GM12878 (cell line): ENCODE data around the gene ACACA. TPM values are rescaled to one million over a fixed set of nuclear protein-coding genes. Genes with fewer than 3 reads are reported as not detected.

Source experiments
- ATAC-seq: fragments of 200-7000 bp; cut with Tn5 transposase; 3 replicates; pipeline ENCODE4 v1.9.1; 2020; ENCODE audit warnings: mild to moderate bottlenecking, moderate library complexity
- BruUV-seq: library from RNA; stranded (reverse); fragments of 400-500 nt; replicated peaks from 2 replicates; lab custom pipeline; 2021; lab: Mats Ljungman, UMichigan
- CTCF ChIA-PET: fragments of 300-600 bp; sonication (Branson Sonifier 250); formaldehyde crosslinking; extraction: SDS; loops from one replicate; lab custom pipeline; 2021; ENCODE audit warnings: inconsistent platforms; lab: Yijun Ruan, JAX
- POLR2A ChIA-PET: fragments of 350-600 bp; formaldehyde crosslinking; extraction: SDS; loops from one replicate; lab custom pipeline; 2021; ENCODE audit warnings: inconsistent platforms; lab: Charles Lee
- RAD21 ChIA-PET: fragments of 300-600 bp; sonication (Branson Sonifier 250); formaldehyde crosslinking; loops from one replicate; lab custom pipeline; 2023; ENCODE audit warnings: antibody characterized with exemption; ENCODE audit not compliant: unreplicated experiment; lab: Charles Lee
- SMC1A ChIA-PET: fragments of 300-600 bp; sonication (Branson Sonifier 250); formaldehyde crosslinking; loops from one replicate; lab custom pipeline; 2023; ENCODE audit not compliant: unreplicated experiment, uncharacterized antibody; lab: Charles Lee
- DNase-seq: peaks from one replicate; pipeline ENCODE4 v3.0.0-alpha.2; 2011; ENCODE audit warnings: low read depth, low spot score
- FAIRE-seq: peaks from 3 replicates; lab custom pipeline; 2011; peaks lifted over from hg19 to GRCh38; lab: Jason Lieb, UNC
- H2AFZ ChIP-seq: 2 replicates; pipeline ENCODE4 v1.6.0; 2011; ENCODE audit warnings: low read depth, low read length, control low read depth; ENCODE audit not compliant: control insufficient read depth
- H3K27ac ChIP-seq: 2 replicates; pipeline ENCODE4 v1.5.1; 2011; ENCODE audit warnings: control low read depth; ENCODE audit not compliant: control insufficient read depth, insufficient read depth
- H3K27me3 ChIP-seq, 2 experiments: replicated peaks in 1 of 2; 2 replicates each; pipeline versions ENCODE4 v1.6.0 to v1.6.1; 2011; ENCODE audit warnings: low read length in 1 of 2; ENCODE audit not compliant: control insufficient read depth in 2 of 2, insufficient read depth in 2 of 2
- H3K36me3 ChIP-seq, 2 experiments: 2 replicates each; pipeline ENCODE4 v1.5.1; 2011; ENCODE audit warnings: low read length in 1 of 2; ENCODE audit not compliant: control insufficient read depth in 2 of 2, insufficient read depth in 2 of 2
- H3K4me1 ChIP-seq: 2 replicates; pipeline ENCODE4 v1.6.1; 2011; ENCODE audit warnings: mild to moderate bottlenecking, low read length, moderate library complexity, mixed read lengths; ENCODE audit not compliant: control insufficient read depth, insufficient read depth
- H3K4me2 ChIP-seq: 2 replicates; pipeline ENCODE4 v1.6.0; 2011; ENCODE audit warnings: control low read depth; ENCODE audit not compliant: control insufficient read depth, insufficient read depth
- H3K4me3 ChIP-seq: fragments of 200-600 bp; sonication (generic); 2 replicates; pipeline ENCODE4 v1.5.1; 2016
- H3K79me2 ChIP-seq: 2 replicates; pipeline ENCODE4 v1.6.0; 2011; ENCODE audit warnings: low read length; ENCODE audit not compliant: control insufficient read depth, insufficient read depth
- H3K9ac ChIP-seq: 2 replicates; pipeline ENCODE4 v1.8.0; 2011; ENCODE audit warnings: low read length, control low read depth, mixed read lengths; ENCODE audit not compliant: control insufficient read depth, insufficient read depth
- H3K9me3 ChIP-seq: replicated peaks from 3 replicates; pipeline ENCODE4 v1.5.1; 2011; ENCODE audit warnings: mild to moderate bottlenecking, low read length; ENCODE audit not compliant: control insufficient read depth, insufficient read depth
- H4K20me1 ChIP-seq: 2 replicates; pipeline ENCODE4 v1.6.0; 2011; ENCODE audit not compliant: control insufficient read depth, insufficient read depth
- ATF2 ChIP-seq: IDR thresholded peaks from 2 replicates; pipeline ENCODE4 v1.6.1; 2012; ENCODE audit warnings: low read length, inconsistent platforms
- ATF3 ChIP-seq: IDR thresholded peaks from 2 replicates; pipeline ENCODE4 v1.6.1; 2011; ENCODE audit warnings: low read depth, mild to moderate bottlenecking, low read length, moderate library complexity, borderline replicate concordance; ENCODE audit errors: extremely low read depth
- CBX5 ChIP-seq: sonication (generic); IDR thresholded peaks from 2 replicates; pipeline ENCODE4 v1.6.1; 2016; ENCODE audit warnings: low read depth, moderate library complexity, mild to moderate bottlenecking, inconsistent platforms
- MTA3 ChIP-seq: IDR thresholded peaks from 2 replicates; pipeline ENCODE4 v1.6.1; 2012; ENCODE audit warnings: low read length, inconsistent platforms, borderline replicate concordance
- MYB ChIP-seq: fragments of 150-350 bp; IDR thresholded peaks from 2 replicates; pipeline ENCODE4 v1.6.1; 2014; ENCODE audit warnings: mild to moderate bottlenecking, low read depth, low read length, borderline replicate concordance
- NR2C2 ChIP-seq: IDR thresholded peaks from 2 replicates; pipeline ENCODE4 v1.6.1; 2011; ENCODE audit warnings: borderline replicate concordance, low read depth; ENCODE audit not compliant: control insufficient read depth, insufficient read length
- PAX8 ChIP-seq: fragments of 450-650 bp; IDR thresholded peaks from 2 replicates; pipeline ENCODE4 v1.6.1; 2017; ENCODE audit warnings: mild to moderate bottlenecking, moderate library complexity
- RFX5 ChIP-seq: IDR thresholded peaks from 2 replicates; pipeline ENCODE4 v1.6.1; 2011; ENCODE audit warnings: low read depth, low read length, improper control_type of control experiment
- SMARCA5 ChIP-seq: fragments of 450-650 bp; IDR thresholded peaks from 2 replicates; pipeline ENCODE4 v1.6.1; 2017; ENCODE audit warnings: mild to moderate bottlenecking
- SUPT20H ChIP-seq: IDR thresholded peaks from 2 replicates; pipeline ENCODE4 v1.6.1; 2011; ENCODE audit warnings: low read depth, mild to moderate bottlenecking, low read length, moderate library complexity, borderline replicate concordance; ENCODE audit not compliant: control insufficient read depth
- YY1 ChIP-seq: IDR thresholded peaks from 2 replicates; pipeline ENCODE4 v1.6.1; 2011; ENCODE audit warnings: low read depth, mild to moderate bottlenecking, low read length
- ZNF24 ChIP-seq: fragments of 450-650 bp; IDR thresholded peaks from 2 replicates; pipeline ENCODE4 v1.6.1; 2017; ENCODE audit warnings: antibody characterized with exemption, mild to moderate bottlenecking
- ZZZ3 ChIP-seq: IDR thresholded peaks from 2 replicates; pipeline ENCODE4 v1.6.1; 2011; ENCODE audit warnings: low read depth; ENCODE audit not compliant: control insufficient read depth, insufficient read length
- WGBS: methylation state at CpG from one replicate; pipeline ENCODE4 v1.1.6; 2016; ENCODE audit warnings: low lambda C conversion rate; ENCODE audit not compliant: insufficient replicate concordance, insufficient coverage; ENCODE audit errors: missing lambda C conversion rate; 5-methylcytosine and 5-hydroxymethylcytosine counted together
- in situ Hi-C: fragments of 300-500 bp; cut with MboI; formaldehyde crosslinking; loops from 9 replicates; pipeline ENCODE4 v1.14.3; 2018; ENCODE audit warnings: mixed read lengths
- intact Hi-C: fragments of 100-400 bp; cut with micrococcal nuclease; formaldehyde crosslinking; loops from one replicate; pipeline ENCODE4 v1.14.2; 2022; ENCODE audit not compliant: unreplicated experiment
- polyA plus RNA-seq, 11 experiments: library from polyadenylated mRNA; depleted of rRNA in 4 of 11; unstranded in 6 of 11; stranded (reverse) in 5 of 11; fragments of >200 nt; fragmentation: Nextera tagmentation in 4 of 11; fragmentation: Illumina TruSeq in 1 of 11; extraction: Ambion mirVana in 4 of 11; extraction: Trizol in 1 of 11; gene quantifications; 1 replicate in 1 of 11; 2 replicates in 10 of 11; pipeline versions ENCODE4 v1.2.1 to v1.2.3, GENCODE V29; 2011 to 2016; ENCODE audit warnings: inconsistent platforms in 2 of 11, missing spikeins in 2 of 11, low read depth in 1 of 11
- total RNA-seq, 4 experiments: library from RNA; depleted of rRNA in 3 of 4; stranded (reverse); fragments of >200 nt in 3 of 4; fragmentation: Illumina TruSeq in 1 of 4; extraction: Trizol in 1 of 4; gene quantifications; 2 replicates each; pipeline versions ENCODE4 v1.2.1 to v1.2.3, GENCODE V29; 2013 to 2021
- TF ChIP-seq, protein P1 (sequence below): fragments of 450-650 bp; IDR thresholded peaks from 2 replicates; pipeline ENCODE4 v1.6.1; 2017; ENCODE audit warnings: antibody characterized with exemption, mild to moderate bottlenecking, moderate library complexity
- TF ChIP-seq, protein P2 (sequence below): IDR thresholded peaks from 2 replicates; pipeline ENCODE4 v1.6.1; 2011; ENCODE audit warnings: mild to moderate bottlenecking, low read depth, low read length, moderate library complexity; ENCODE audit not compliant: insufficient replicate concordance

The ACACA gene
- total and polyA plus RNA-seq, 10 of the 15 experiments (the other 5 are each of a cell fraction or from before 2014, with no cell fraction given), result 12.9 to 74.2 (median 32.0) TPM

GRCh38 chr17:37086948-37087347 lies 319.7 kb downstream of the ACACA start:
- no peak overlapping the region for H2AFZ ChIP-seq
- peaks cover 10 to 15% of the 10 kb centered on the region in 2 experiments; a peak in 3 of 4 replicates for H3K36me3 ChIP-seq
- WGBS, result 69% methylated on average over 3 of the region's 3 CpGs
- H3K4me3 ChIP-seq, result no peak overlapping the region
- ChIA-PET SMC1A (no interaction called here), CTCF (interaction anchor here (0.9 to 1.5 kb wide), 2 partner anchors 11 to 39 kb away, joined by 3 to 5 read pairs; no protein-coding TSS in a partner anchor), POLR2A (no interaction called here), RAD21 (no interaction called here)
- no peak overlapping the region for H3K4me2 ChIP-seq
- peaks cover 9% of the 10 kb centered on the region for H3K4me1 ChIP-seq
- no peaks in the 10 kb centered on the region for H3K27me3 ChIP-seq
- H3K9me3 ChIP-seq, result no peaks in the 10 kb centered on the region
- H4K20me1 ChIP-seq, result no peaks in the 10 kb centered on the region
- H3K79me2 ChIP-seq, result no peaks in the 10 kb centered on the region
- no peak overlapping the region for H3K9ac ChIP-seq
- FAIRE-seq, result no peak
- BruUV-seq, result no TSS peak
- no peak overlapping the region for H3K27ac ChIP-seq
- TF ChIP-seq ATF2, result no peak
- no peak for TF ChIP-seq ZZZ3
- TF ChIP-seq CBX5, result no peak
- TF ChIP-seq, protein P1, sequence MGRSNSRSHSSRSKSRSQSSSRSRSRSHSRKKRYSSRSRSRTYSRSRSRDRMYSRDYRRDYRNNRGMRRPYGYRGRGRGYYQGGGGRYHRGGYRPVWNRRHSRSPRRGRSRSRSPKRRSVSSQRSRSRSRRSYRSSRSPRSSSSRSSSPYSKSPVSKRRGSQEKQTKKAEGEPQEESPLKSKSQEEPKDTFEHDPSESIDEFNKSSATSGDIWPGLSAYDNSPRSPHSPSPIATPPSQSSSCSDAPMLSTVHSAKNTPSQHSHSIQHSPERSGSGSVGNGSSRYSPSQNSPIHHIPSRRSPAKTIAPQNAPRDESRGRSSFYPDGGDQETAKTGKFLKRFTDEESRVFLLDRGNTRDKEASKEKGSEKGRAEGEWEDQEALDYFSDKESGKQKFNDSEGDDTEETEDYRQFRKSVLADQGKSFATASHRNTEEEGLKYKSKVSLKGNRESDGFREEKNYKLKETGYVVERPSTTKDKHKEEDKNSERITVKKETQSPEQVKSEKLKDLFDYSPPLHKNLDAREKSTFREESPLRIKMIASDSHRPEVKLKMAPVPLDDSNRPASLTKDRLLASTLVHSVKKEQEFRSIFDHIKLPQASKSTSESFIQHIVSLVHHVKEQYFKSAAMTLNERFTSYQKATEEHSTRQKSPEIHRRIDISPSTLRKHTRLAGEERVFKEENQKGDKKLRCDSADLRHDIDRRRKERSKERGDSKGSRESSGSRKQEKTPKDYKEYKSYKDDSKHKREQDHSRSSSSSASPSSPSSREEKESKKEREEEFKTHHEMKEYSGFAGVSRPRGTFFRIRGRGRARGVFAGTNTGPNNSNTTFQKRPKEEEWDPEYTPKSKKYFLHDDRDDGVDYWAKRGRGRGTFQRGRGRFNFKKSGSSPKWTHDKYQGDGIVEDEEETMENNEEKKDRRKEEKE, result no peak
- TF ChIP-seq PAX8, result no peak
- TF ChIP-seq MTA3, result no peak
- TF ChIP-seq SUPT20H, result no peak
- TF ChIP-seq, protein P2, sequence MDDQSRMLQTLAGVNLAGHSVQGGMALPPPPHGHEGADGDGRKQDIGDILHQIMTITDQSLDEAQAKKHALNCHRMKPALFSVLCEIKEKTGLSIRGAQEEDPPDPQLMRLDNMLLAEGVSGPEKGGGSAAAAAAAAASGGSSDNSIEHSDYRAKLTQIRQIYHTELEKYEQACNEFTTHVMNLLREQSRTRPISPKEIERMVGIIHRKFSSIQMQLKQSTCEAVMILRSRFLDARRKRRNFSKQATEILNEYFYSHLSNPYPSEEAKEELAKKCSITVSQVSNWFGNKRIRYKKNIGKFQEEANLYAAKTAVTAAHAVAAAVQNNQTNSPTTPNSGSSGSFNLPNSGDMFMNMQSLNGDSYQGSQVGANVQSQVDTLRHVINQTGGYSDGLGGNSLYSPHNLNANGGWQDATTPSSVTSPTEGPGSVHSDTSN, result no peak
- no peak for TF ChIP-seq SMARCA5
- no peak for TF ChIP-seq ATF3
- no peak for TF ChIP-seq RFX5
- TF ChIP-seq MYB, result no peak
- TF ChIP-seq NR2C2, result no peak
- no peak for TF ChIP-seq YY1
- TF ChIP-seq ZNF24, result no peak
- ATAC-seq, result no peak
- in situ Hi-C loops, result no loop called here
- intact Hi-C loops, result no loop called here
- DNase-seq, result no peak
